Measurements from ENCODE around the gene RLF.

Gene RLF

GRCh38 chr1:40273547-40274166, 112.5 kb downstream of the RLF start:
- DNase-seq (ENCODE audit: extremely low read depth, low read depth) = no peak
- TF ChIP-seq CTCF (IDR thresholded peaks at IDR 0.05; ENCODE audit: low read depth, low read length) = no peak

- no peak for DNase-seq (ENCODE audit: extremely low read depth, low read depth)
- no peak for TF ChIP-seq CTCF (IDR thresholded peaks at IDR 0.05; ENCODE audit: low read depth, low read length)
Observed at GRCh38 chr1:40274331-40274730, 113.1 kb downstream of the RLF start.

GRCh38 chr1:40276122-40276521, 114.9 kb downstream of the RLF start:
- TF ChIP-seq CTCF (IDR thresholded peaks at IDR 0.05; ENCODE audit: low read depth, low read length) = no peak
- DNase-seq (ENCODE audit: extremely low read depth, low read depth) = no peak

- DNase-seq (ENCODE audit: extremely low read depth, low read depth) = no peak
Observed at GRCh38 chr1:40281853-40282252, 120.7 kb downstream of the RLF start.

More at GRCh38 chr1:40281853-40282252, 120.7 kb downstream of the RLF start:
- no peak for TF ChIP-seq CTCF (IDR thresholded peaks at IDR 0.05; ENCODE audit: low read depth, low read length)

All from AG09319 (cell line).